ENCODE data around the gene KRTAP5-2.

GRCh38 chr11:1604711-1605110 lies 6.6 kb upstream of the KRTAP5-2 start:
- TF ChIP-seq CTCF (IDR thresholded peaks at IDR 0.05; ENCODE audit: low read length) (no peak), EZH2 (IDR thresholded peaks at IDR 0.05; ENCODE audit: borderline replicate concordance, low read length) (no peak)

Data from OCI-LY1 (cell line).